ENCODE results near the gene ACBD5. TPM values are rescaled to one million over a fixed set of nuclear protein-coding genes. Genes with fewer than 3 reads are reported as not detected.
"Not testable (repeated sequence)": the region's sequence is repeated elsewhere in the genome, so short reads cannot be mapped to it uniquely, and the experiment has no call there.

ACBD5 gene, protein sequence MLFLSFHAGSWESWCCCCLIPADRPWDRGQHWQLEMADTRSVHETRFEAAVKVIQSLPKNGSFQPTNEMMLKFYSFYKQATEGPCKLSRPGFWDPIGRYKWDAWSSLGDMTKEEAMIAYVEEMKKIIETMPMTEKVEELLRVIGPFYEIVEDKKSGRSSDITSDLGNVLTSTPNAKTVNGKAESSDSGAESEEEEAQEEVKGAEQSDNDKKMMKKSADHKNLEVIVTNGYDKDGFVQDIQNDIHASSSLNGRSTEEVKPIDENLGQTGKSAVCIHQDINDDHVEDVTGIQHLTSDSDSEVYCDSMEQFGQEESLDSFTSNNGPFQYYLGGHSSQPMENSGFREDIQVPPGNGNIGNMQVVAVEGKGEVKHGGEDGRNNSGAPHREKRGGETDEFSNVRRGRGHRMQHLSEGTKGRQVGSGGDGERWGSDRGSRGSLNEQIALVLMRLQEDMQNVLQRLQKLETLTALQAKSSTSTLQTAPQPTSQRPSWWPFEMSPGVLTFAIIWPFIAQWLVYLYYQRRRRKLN
- total RNA-seq (2021) (15.2 and 16.8 TPM in 2 replicates), Bru-seq, nascent RNA (percentile 62 among the genes with signal in this experiment), BruChase-seq, experiment 1, labeled RNA remaining after a 2-hour chase (percentile 66 among the genes with signal in this experiment), BruChase-seq, experiment 2, labeled RNA remaining after a 6-hour chase (percentile 65 among the genes with signal in this experiment)
- long read RNA-seq, full-length matches to known transcripts, result 30 of 49 reads
- long read RNA-seq, partial matches to known transcripts, result 2 of 49 reads
- long read RNA-seq, other reads (novel, unspliced or antisense), result 17 of 49 reads

DNA sequence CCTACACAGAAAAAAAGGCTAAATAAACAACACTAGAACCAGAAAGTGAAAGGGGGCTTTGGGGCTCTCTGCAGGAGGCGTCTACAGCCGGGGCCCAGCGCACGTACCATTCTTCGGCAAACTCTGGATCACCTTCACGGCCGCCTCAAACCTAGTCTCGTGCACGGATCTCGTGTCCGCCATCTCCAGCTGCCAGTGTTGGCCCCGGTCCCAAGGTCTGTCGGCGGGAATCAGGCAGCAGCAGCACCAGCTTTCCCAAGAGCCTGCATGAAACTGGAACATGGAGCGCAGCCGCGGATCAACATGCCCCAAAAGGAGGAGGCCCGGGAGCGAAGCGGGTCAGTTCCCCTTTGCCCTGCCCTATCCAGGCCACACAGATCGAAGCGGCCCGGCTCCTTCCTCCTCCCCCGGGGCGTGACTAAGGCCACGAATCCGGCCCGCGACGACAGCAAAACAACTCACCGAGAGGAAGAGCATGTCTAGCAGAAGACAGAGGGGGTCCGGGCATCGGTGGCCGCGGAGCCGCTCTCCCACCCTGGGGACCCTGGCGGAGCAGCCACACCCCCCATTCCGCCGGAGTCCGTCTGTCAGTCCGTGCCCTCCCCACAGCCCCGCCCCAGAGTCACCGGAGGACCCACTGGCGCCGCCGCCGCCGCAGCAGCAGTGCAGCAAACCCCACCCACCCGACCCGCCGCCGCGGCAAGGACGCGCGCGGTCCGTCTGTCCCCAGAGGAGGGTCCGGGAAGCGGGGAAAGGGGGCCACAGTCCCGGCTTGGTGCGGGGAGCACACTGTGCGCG is at the start of gene ACBD5:
Gene ACBD5, minus strand, starts transcription at position 586 of the 798 bp plus-strand sequence. Its CDS starts 109 bp downstream, at position 477.
- TF ChIP-seq EZH2 (IDR thresholded peaks at IDR 0.05; ENCODE audit: borderline replicate concordance, low read depth, low read length, poor library complexity, severe bottlenecking), result no peak
- TF ChIP-seq, protein P1, sequence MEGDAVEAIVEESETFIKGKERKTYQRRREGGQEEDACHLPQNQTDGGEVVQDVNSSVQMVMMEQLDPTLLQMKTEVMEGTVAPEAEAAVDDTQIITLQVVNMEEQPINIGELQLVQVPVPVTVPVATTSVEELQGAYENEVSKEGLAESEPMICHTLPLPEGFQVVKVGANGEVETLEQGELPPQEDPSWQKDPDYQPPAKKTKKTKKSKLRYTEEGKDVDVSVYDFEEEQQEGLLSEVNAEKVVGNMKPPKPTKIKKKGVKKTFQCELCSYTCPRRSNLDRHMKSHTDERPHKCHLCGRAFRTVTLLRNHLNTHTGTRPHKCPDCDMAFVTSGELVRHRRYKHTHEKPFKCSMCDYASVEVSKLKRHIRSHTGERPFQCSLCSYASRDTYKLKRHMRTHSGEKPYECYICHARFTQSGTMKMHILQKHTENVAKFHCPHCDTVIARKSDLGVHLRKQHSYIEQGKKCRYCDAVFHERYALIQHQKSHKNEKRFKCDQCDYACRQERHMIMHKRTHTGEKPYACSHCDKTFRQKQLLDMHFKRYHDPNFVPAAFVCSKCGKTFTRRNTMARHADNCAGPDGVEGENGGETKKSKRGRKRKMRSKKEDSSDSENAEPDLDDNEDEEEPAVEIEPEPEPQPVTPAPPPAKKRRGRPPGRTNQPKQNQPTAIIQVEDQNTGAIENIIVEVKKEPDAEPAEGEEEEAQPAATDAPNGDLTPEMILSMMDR (conservative IDR thresholded peaks at IDR 0.05; ENCODE audit: low read depth, low read length), result no peak
- no peaks in the 10 kb centered on the region for H3K27me3 ChIP-seq (replicated peaks; ENCODE audit: insufficient read depth, low read depth, low read length, poor library complexity)
- H3K4me3 ChIP-seq (ENCODE audit: low read depth, low read length, poor library complexity, severe bottlenecking), result peak within 1 kb of the TSS; percentile 78
- no peaks in the 10 kb centered on the region for H3K9me3 ChIP-seq (ENCODE audit: low read depth, low read length, poor library complexity, severe bottlenecking)
- peak; percentile 79 for DNase-seq (ENCODE audit: low spot score)
- BruUV-seq (replicated peaks), result TSS peak; percentile 14
- H3K36me3 ChIP-seq (ENCODE audit: insufficient read depth, low read length, poor library complexity, severe bottlenecking), result no peaks in the 10 kb centered on the region
- peaks cover 18% of the 10 kb centered on the region for H3K4me1 ChIP-seq (ENCODE audit: insufficient read depth, low read length, poor library complexity, severe bottlenecking)
- CTCF ChIA-PET, result no interaction called here
- POLR2A ChIA-PET (ENCODE audit: low non-redundant PET), result no interaction called here
- H3K27ac ChIP-seq (ENCODE audit: low read depth, low read length, poor library complexity, severe bottlenecking), result peak within 1 kb of the TSS; percentile 91
- intact Hi-C loops (cut with micrococcal nuclease; ENCODE audit: unreplicated experiment), result loop anchor here (2.0 kb wide), 1 partner anchor 86 kb away; the partner anchor contains the start of genes MASTL and YME1L1

DNA sequence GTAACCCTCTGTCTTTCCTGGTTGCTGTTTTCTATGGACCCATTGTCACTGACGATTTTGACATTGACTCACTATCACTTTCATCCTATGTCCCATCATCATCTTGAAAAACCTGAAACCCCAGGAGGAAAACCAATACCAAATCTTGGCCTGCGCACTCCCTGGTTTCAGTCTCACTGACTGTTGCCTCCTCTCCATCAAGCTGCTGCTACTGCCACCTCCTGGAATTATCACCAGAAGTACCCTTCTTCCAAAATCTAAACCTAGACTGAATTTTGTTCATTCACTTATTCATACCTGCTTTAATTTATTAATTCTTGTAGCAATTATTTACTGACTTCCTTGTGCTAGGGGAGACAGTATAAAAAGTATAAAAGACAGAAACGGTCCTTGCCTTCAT is 44.5 kb upstream of the ACBD5 start:
- no peaks in the 10 kb centered on the region for H3K9me3 ChIP-seq (ENCODE audit: low read depth, low read length, poor library complexity, severe bottlenecking)
- TF ChIP-seq EZH2 (IDR thresholded peaks at IDR 0.05; ENCODE audit: borderline replicate concordance, low read depth, low read length, poor library complexity, severe bottlenecking), result no peak
- TF ChIP-seq, protein P1 (conservative IDR thresholded peaks at IDR 0.05; ENCODE audit: low read depth, low read length), result peak; percentile 50
- peak; percentile 24 for DNase-seq (ENCODE audit: low spot score)
- intact Hi-C loops (cut with micrococcal nuclease; ENCODE audit: unreplicated experiment), result no loop called here
- ChIA-PET CTCF (no interaction called here), POLR2A (ENCODE audit: low non-redundant PET) (no interaction called here)
- no peaks in the 10 kb centered on the region for H3K4me1 ChIP-seq (ENCODE audit: insufficient read depth, low read length, poor library complexity, severe bottlenecking)
- no TSS peak for BruUV-seq (replicated peaks)
- no peak overlapping the region for H3K4me3 ChIP-seq (ENCODE audit: low read depth, low read length, poor library complexity, severe bottlenecking)
- H3K27ac ChIP-seq (ENCODE audit: low read depth, low read length, poor library complexity, severe bottlenecking), result no peak overlapping the region
- H3K36me3 ChIP-seq (ENCODE audit: insufficient read depth, low read length, poor library complexity, severe bottlenecking), result no peaks in the 10 kb centered on the region
- no peaks in the 10 kb centered on the region for H3K27me3 ChIP-seq (replicated peaks; ENCODE audit: insufficient read depth, low read depth, low read length, poor library complexity)

DNA sequence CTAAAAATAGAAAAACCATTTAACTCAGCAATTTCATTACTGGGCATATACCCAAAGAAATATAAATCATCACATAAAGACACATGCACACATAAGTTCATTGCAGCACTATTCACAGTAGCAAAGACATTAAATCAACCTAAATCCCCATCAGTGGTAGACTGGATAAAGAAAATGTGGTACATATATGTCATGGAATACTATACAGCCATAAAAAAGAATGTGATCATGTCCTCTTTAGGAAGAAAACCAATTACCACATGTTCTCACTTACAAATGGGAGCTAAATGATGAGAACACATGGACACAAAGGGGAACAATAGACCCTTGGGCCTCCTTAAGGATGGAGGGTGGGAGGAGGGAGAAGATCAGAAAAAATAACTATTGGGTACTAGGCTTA is 36.0 kb upstream of the ACBD5 start:
- no TSS peak for BruUV-seq (replicated peaks)
- CTCF ChIA-PET, result no interaction called here
- no peaks in the 10 kb centered on the region for H3K4me1 ChIP-seq (ENCODE audit: insufficient read depth, low read length, poor library complexity, severe bottlenecking)
- H3K36me3 ChIP-seq (ENCODE audit: insufficient read depth, low read length, poor library complexity, severe bottlenecking), result no peaks in the 10 kb centered on the region
- no peak overlapping the region for H3K27ac ChIP-seq (ENCODE audit: low read depth, low read length, poor library complexity, severe bottlenecking)
- intact Hi-C loops (cut with micrococcal nuclease; ENCODE audit: unreplicated experiment), result no loop called here
- H3K4me3 ChIP-seq (ENCODE audit: low read depth, low read length, poor library complexity, severe bottlenecking), result no peak overlapping the region
- no peaks in the 10 kb centered on the region for H3K9me3 ChIP-seq (ENCODE audit: low read depth, low read length, poor library complexity, severe bottlenecking)
- no peak for DNase-seq (ENCODE audit: low spot score)
- TF ChIP-seq, protein P1 (conservative IDR thresholded peaks at IDR 0.05; ENCODE audit: low read depth, low read length), result no peak
- TF ChIP-seq EZH2 (IDR thresholded peaks at IDR 0.05; ENCODE audit: borderline replicate concordance, low read depth, low read length, poor library complexity, severe bottlenecking), result no peak
- peaks cover 32% of the 10 kb centered on the region for H3K27me3 ChIP-seq (replicated peaks; ENCODE audit: insufficient read depth, low read depth, low read length, poor library complexity)
- POLR2A ChIA-PET (ENCODE audit: low non-redundant PET), result no interaction called here

DNA sequence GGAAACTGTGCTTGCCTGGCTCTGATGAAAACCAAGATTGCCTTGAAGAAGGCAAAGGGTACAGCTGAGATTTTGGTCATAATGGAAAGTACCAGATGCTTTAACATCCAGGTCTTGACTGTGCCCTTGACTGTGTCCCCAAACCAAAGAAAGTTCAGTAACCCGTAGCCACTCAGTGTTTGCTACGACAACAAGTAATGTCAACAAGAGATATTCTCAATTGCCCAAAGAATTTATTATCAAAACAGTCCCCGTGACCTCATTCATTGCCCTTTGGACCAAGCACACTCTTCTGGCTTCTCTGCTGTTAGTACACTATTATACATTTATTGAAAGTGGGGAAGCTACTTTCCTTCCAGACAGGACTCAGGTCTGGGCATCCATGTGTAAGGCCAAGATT is 25.4 kb upstream of the ACBD5 start:
- intact Hi-C loops (cut with micrococcal nuclease; ENCODE audit: unreplicated experiment); CTCF ChIA-PET; H3K36me3 ChIP-seq (ENCODE audit: insufficient read depth, low read length, poor library complexity, severe bottlenecking); H3K27ac ChIP-seq (ENCODE audit: low read depth, low read length, poor library complexity, severe bottlenecking); POLR2A ChIA-PET (ENCODE audit: low non-redundant PET); BruUV-seq (replicated peaks); DNase-seq (ENCODE audit: low spot score); H3K4me3 ChIP-seq (ENCODE audit: low read depth, low read length, poor library complexity, severe bottlenecking); H3K4me1 ChIP-seq (ENCODE audit: insufficient read depth, low read length, poor library complexity, severe bottlenecking); H3K9me3 ChIP-seq (ENCODE audit: low read depth, low read length, poor library complexity, severe bottlenecking): not testable (repeated sequence)
- H3K27me3 ChIP-seq (replicated peaks; ENCODE audit: insufficient read depth, low read depth, low read length, poor library complexity), result peaks cover 38% of the 10 kb centered on the region
